Lower leg skin (tissue), 3 donors: ENCODE data around the gene METTL8.

Experiments
- CTCF ChIP-seq, 3 donors: fragments of 450-650 bp; IDR thresholded peaks; one replicate each; pipeline ENCODE4 v1.5.1; 2016; ENCODE audit warnings: antibody characterized with exemption in 3 of 3, mild to moderate bottlenecking in 3 of 3, moderate library complexity in 2 of 3
- POLR2A ChIP-seq, 2 donors: fragments of 450-650 bp; IDR thresholded peaks; one replicate each; pipeline ENCODE4 v1.6.1; 2016 to 2017; ENCODE audit warnings: antibody characterized with exemption in 2 of 2, mild to moderate bottlenecking in 1 of 2, moderate library complexity in 1 of 2

DNA sequence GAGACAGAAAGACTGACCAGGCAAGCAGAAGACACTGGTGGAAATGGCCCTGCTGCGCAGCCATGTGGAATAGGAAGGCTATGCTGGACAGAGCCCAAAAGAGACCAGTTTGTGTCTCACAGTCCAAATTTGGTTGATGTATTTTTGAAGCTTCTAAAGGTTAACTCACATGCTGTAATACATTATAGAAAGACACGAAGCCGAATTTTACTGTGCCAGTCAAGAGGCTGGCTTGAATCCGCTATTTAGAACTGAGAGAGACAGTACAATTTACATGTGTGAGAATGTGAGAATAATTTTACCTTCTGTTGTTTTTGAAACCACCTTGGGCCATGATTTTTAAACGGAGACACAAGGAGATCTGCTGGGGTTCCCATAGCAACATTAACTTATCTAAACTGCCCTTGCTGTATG, 113.6 kb downstream of the METTL8 start:
- no peak for TF ChIP-seq CTCF (IDR thresholded peaks at IDR 0.05)
- TF ChIP-seq POLR2A (IDR thresholded peaks at IDR 0.05) = no peak
